Right lobe of liver (tissue), 6 donors: ENCODE data around the gene NPHS1. TPM values are rescaled to one million over a fixed set of nuclear protein-coding genes. Genes with fewer than 3 reads are reported as not detected.
"Not testable (repeated sequence)": the region's sequence is repeated elsewhere in the genome, so short reads cannot be mapped to it uniquely, and the experiment has no call there.

Experiments used
- ATAC-seq, 4 donors: fragments of 200-7000 bp; cut with Tn5 transposase; one replicate each; pipeline ENCODE4 v1.9.1; 2020; ENCODE audit warnings: mild to moderate bottlenecking in 4 of 4, moderate library complexity in 4 of 4
- DNase-seq, 3 donors: peaks; one replicate each; pipeline ENCODE4 v3.0.0-alpha.2; 2020
- H3K27ac ChIP-seq, 3 donors: fragments of 200-600 bp; one replicate each; pipeline ENCODE4 v1.8.0; 2022
- H3K27me3 ChIP-seq, 2 donors: fragments of 200-600 bp; one replicate each; pipeline ENCODE4 v1.8.0; 2022
- H3K36me3 ChIP-seq, 4 donors: fragments of 200-600 bp; sonication (generic) in 1 of 4; one replicate each; pipeline versions ENCODE4 v1.5.1 to v1.8.0; 2017 to 2022; ENCODE audit warnings: control low read depth in 1 of 4
- H3K4me1 ChIP-seq, 4 donors: fragments of 200-600 bp; sonication (generic) in 1 of 4; one replicate each; pipeline versions ENCODE4 v1.5.1 to v1.8.0; 2017 to 2022; ENCODE audit warnings: control low read depth in 1 of 4
- H3K4me3 ChIP-seq, 3 donors: fragments of 200-600 bp; one replicate each; pipeline ENCODE4 v1.8.0; 2022
- H3K9me3 ChIP-seq, 4 donors: fragments of 200-600 bp; sonication (generic) in 1 of 4; one replicate each; pipeline versions ENCODE4 v1.5.1 to v1.8.0; 2017 to 2022; ENCODE audit warnings: control low read depth in 1 of 4
- POLR2A ChIP-seq: fragments of 450-650 bp; IDR thresholded peaks from one replicate; pipeline ENCODE4 v1.6.1; 2017; ENCODE audit warnings: antibody characterized with exemption, mild to moderate bottlenecking
- WGBS: methylation state at CpG from one replicate; pipeline ENCODE4 v1.1.6; 2018; ENCODE audit warnings: low coverage, low lambda C conversion rate; ENCODE audit not compliant: insufficient coverage; ENCODE audit errors: missing lambda C conversion rate; 5-methylcytosine and 5-hydroxymethylcytosine counted together
- intact Hi-C, 2 donors: fragments of 100-400 bp; cut with DNase I; formaldehyde crosslinking; loops; one replicate each; pipeline versions ENCODE4 v1.11.2 to v1.14.1; 2022
- total RNA-seq, 6 experiments: library from RNA; depleted of rRNA in 2 of 6; stranded (reverse); fragments of >200 nt in 2 of 6; fragmentation: NEBNext Ultra II Directional in 3 of 6; extraction: Animal tissue kit (Norgen Biotek cat#: 25700) in 3 of 6; gene quantifications; one replicate each; pipeline versions ENCODE4 v1.1.0 to v1.2.4, GENCODE V29; 2016 to 2023
- TF ChIP-seq, protein P1 (sequence below), 4 donors: fragments of 200-600 bp in 3 of 4; fragments of 450-650 bp in 1 of 4; IDR thresholded peaks; one replicate each; pipeline versions ENCODE4 v1.5.1 to v1.8.0; 2016 to 2022; ENCODE audit warnings: antibody characterized with exemption in 4 of 4, mild to moderate bottlenecking in 2 of 4
- donor health status: DM: no; HTN: yes; CAD: no.
- donor health status: DM: no; HTN: no; CAD: no.
- donor health status: DM: no; HTN: no; CAD: no.
- donor health status: DM: no; HTN: yes; CAD: no.
- donor health status: DM: no; HTN: yes; CAD: no.

Gene NPHS1
- total RNA-seq, 6 experiments from 2014 or later: not detected

DNA sequence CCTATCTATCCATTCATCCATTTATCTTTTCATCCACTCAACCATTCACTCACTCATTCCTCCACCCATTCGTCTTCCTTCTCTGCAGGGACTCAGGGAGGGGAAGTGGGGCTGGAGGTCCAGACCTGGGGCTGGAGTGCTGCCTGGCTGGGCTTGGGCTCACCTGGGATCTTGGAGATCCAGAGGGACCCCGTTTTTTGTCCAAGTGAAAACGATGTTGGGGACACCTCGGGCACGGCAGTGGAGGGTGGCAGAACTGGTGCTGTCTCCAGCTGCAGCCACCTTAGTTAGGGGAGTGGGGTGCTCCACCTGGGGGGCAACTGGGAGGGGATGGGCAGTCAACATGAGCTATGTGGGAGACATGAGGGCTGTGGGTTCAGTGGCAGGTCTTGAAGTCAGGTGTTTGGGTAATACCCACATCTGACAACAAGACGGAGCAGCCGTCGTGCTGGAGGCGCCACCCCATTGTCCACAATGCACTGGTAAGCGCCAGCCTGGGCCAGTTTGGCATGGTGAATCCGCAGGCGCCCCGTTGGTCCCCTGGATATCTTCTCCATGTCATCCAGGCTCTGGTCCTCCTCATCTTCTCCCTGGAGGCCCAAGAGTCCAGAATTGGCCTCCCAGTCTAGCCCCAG lies 10.2 kb downstream of the NPHS1 start:
- peaks cover 5 to 21% of the 10 kb centered on the region in 2 donors for H3K27me3 ChIP-seq
- intact Hi-C loops: no loop called here
- no peaks in the 10 kb centered on the region for H3K9me3 ChIP-seq
- ATAC-seq: no peak
- no peaks in the 10 kb centered on the region for H3K4me1 ChIP-seq
- TF ChIP-seq POLR2A: no peak
- TF ChIP-seq, protein P1, sequence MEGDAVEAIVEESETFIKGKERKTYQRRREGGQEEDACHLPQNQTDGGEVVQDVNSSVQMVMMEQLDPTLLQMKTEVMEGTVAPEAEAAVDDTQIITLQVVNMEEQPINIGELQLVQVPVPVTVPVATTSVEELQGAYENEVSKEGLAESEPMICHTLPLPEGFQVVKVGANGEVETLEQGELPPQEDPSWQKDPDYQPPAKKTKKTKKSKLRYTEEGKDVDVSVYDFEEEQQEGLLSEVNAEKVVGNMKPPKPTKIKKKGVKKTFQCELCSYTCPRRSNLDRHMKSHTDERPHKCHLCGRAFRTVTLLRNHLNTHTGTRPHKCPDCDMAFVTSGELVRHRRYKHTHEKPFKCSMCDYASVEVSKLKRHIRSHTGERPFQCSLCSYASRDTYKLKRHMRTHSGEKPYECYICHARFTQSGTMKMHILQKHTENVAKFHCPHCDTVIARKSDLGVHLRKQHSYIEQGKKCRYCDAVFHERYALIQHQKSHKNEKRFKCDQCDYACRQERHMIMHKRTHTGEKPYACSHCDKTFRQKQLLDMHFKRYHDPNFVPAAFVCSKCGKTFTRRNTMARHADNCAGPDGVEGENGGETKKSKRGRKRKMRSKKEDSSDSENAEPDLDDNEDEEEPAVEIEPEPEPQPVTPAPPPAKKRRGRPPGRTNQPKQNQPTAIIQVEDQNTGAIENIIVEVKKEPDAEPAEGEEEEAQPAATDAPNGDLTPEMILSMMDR (IDR thresholded peaks at IDR 0.05): no peak
- no peak overlapping the region for H3K27ac ChIP-seq
- DNase-seq: no peak
- no peaks in the 10 kb centered on the region for H3K36me3 ChIP-seq
- no peak overlapping the region for H3K4me3 ChIP-seq
- WGBS: 81% methylated on average over 5 of the region's 13 CpGs

DNA sequence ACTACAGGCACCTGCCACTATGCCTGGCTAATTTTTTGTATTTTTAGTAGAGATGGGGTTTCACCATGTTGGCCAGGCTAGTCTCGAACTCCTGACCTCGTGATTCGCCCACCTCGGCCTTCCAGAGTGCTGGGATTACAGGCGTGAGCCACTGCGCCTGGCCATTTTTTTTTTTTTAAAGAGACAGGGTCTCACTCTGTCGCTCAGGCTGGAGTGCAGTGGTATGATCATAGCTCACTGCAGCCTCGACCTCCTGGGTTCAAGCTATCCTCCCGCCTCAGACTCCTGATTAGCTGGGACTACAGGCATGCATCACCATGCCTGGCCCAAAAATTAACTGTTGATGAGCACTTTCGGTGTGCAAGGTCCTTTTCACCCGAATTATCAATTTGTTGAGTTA lies 16.2 kb downstream of the NPHS1 start:
- not testable (repeated sequence) for H3K4me1 ChIP-seq

DNA sequence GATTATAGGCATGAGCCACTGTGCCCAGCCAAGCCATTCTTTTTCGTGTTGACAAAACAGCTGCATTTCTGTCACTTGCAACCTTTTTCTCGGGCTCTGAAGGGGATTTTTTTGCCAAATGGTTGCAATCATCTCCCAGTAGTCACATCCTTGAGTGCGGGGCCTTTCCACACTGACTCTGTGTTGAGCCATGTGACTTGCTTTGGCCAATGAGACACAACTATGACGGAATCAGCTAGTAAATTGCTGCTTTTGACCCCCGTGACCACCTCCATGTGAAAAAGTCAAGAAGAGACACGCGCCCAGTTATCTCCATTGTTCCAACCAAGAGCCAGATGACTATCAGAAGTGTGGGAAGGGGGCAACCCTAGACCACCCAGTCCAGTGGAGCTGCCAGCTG lies 18.3 kb downstream of the NPHS1 start:
- Histone ChIP-seq H3K9me3 (no peaks in the 10 kb centered on the region), H3K36me3 (no peaks in the 10 kb centered on the region), H3K27me3 (no peaks in the 10 kb centered on the region), H3K27ac (no peak overlapping the region), H3K4me1 (no peaks in the 10 kb centered on the region), H3K4me3 (no peak overlapping the region)
- WGBS: 50% methylated on average over 7 of the region's 7 CpGs
- ATAC-seq (no peak), DNase-seq (no peak)
- intact Hi-C loops: loop anchor here in 1 of 2 donors (10.0 kb wide), 1 partner anchor 139 kb away; no protein-coding TSS in a partner anchor
- TF ChIP-seq POLR2A: no peak
- TF ChIP-seq, protein P1 (IDR thresholded peaks at IDR 0.05): no peak

More for the DNA sequence above, 16.2 kb downstream of the NPHS1 start:
- H3K9me3 ChIP-seq, DNase-seq, H3K36me3 ChIP-seq, ATAC-seq, H3K27me3 ChIP-seq, H3K4me3 ChIP-seq, H3K27ac ChIP-seq: not testable (repeated sequence)
- 45% methylated on average over 10 of the region's 11 CpGs for WGBS
- intact Hi-C loops: loop anchor here in 1 of 2 donors (10.0 kb wide), 1 partner anchor 141 kb away; no protein-coding TSS in a partner anchor

DNA sequence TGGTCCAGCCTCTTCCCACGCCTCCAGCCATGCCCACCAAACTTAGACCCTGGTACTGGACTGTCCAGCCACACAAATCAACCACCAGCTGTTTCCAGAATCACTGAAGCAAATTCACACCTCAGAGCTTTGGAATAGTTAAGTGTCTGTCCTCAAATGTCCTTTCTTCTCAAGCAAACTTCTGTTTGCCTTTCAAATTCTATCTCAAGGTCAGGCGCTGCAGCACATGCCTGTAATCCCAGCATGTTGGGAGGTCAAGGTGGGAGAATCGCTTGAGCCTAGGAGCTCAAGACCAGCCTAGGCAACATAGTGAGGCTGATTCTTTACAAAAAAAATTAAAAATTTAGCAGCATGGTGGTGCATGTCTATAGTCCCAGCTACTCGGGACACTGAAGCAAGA lies 20.2 kb downstream of the NPHS1 start:
- no peaks in the 10 kb centered on the region for H3K9me3 ChIP-seq
- H3K4me3 ChIP-seq: no peak overlapping the region
- TF ChIP-seq, protein P1 (IDR thresholded peaks at IDR 0.05): no peak
- no peak for TF ChIP-seq POLR2A
- intact Hi-C loops: loop anchor here in 1 of 2 donors (10.0 kb wide), 1 partner anchor 137 kb away; no protein-coding TSS in a partner anchor
- no peaks in the 10 kb centered on the region for H3K36me3 ChIP-seq
- no peak overlapping the region for H3K27ac ChIP-seq
- WGBS: 51% methylated on average over 3 of the region's 4 CpGs
- no peaks in the 10 kb centered on the region for H3K4me1 ChIP-seq
- no peaks in the 10 kb centered on the region for H3K27me3 ChIP-seq
- DNase-seq (no peak), ATAC-seq (no peak)

DNA sequence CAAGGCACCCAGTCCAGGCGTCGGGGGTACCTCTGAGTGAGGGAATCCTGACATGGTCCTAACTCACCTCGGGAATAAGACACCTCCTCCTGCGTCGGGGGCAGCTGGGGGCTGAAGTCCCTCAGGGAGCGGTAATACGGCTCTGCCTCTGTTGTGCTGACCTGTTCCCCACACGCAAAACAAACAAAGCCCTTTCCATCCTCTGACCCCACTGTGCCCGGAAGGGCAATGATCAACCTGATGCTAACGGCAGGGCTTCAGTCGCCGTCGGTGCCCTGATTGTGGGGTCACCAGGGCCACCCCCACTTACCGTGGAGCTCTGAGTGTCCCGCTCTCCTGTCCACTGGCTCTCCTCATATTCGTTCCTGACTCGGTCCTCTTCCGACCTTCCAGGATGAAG lies 21.3 kb downstream of the NPHS1 start:
- WGBS: 37% methylated on average over 3 of the region's 18 CpGs
- no peak for ATAC-seq
- Histone ChIP-seq H3K9me3 (no peaks in the 10 kb centered on the region), H3K27ac (no peak overlapping the region), H3K4me1 (no peaks in the 10 kb centered on the region), H3K4me3 (no peak overlapping the region), H3K27me3 (no peaks in the 10 kb centered on the region), H3K36me3 (no peaks in the 10 kb centered on the region)
- TF ChIP-seq, protein P1 (IDR thresholded peaks at IDR 0.05): no peak
- TF ChIP-seq POLR2A: no peak
- intact Hi-C loops: loop anchor here in 1 of 2 donors (10.0 kb wide), 1 partner anchor 136 kb away; no protein-coding TSS in a partner anchor
- no peak for DNase-seq
